ENCODE results near the gene MYH10. TPM values are rescaled to one million over a fixed set of nuclear protein-coding genes. Genes with fewer than 3 reads are reported as not detected.

The MYH10 gene
- total RNA-seq, 1 donor from 2014 or later = 270 TPM

GRCh38 chr17:8459107-8459506, 171.4 kb downstream of the MYH10 start:
- DNase-seq (ENCODE audit: low read depth, low spot score) = no peak
- Mint-ChIP-seq H3K27me3 (ENCODE audit: low read depth) (no peaks in the 10 kb centered on the region), H3K27ac (ENCODE audit: unreplicated experiment) (no peak overlapping the region), H3K4me3 (no peak overlapping the region), H3K36me3 (ENCODE audit: low read depth) (peaks cover 15% of the 10 kb centered on the region), H3K4me1 (no peaks in the 10 kb centered on the region), H3K9me3 (no peaks in the 10 kb centered on the region)
- TF ChIP-seq CTCF (conservative IDR thresholded peaks at IDR 0.05) = no peak

- Mint-ChIP-seq H3K4me3 (no peak overlapping the region), H3K27me3 (ENCODE audit: low read depth) (no peaks in the 10 kb centered on the region), H3K4me1 (no peaks in the 10 kb centered on the region), H3K9me3 (no peaks in the 10 kb centered on the region), H3K36me3 (ENCODE audit: low read depth) (peaks cover 15% of the 10 kb centered on the region), H3K27ac (ENCODE audit: unreplicated experiment) (peak overlapping the region; percentile 2)
- no peak for DNase-seq (ENCODE audit: low read depth, low spot score)
- no peak for TF ChIP-seq CTCF (conservative IDR thresholded peaks at IDR 0.05)
Measured at GRCh38 chr17:8458128-8458527, 172.4 kb downstream of the MYH10 start.

DNA sequence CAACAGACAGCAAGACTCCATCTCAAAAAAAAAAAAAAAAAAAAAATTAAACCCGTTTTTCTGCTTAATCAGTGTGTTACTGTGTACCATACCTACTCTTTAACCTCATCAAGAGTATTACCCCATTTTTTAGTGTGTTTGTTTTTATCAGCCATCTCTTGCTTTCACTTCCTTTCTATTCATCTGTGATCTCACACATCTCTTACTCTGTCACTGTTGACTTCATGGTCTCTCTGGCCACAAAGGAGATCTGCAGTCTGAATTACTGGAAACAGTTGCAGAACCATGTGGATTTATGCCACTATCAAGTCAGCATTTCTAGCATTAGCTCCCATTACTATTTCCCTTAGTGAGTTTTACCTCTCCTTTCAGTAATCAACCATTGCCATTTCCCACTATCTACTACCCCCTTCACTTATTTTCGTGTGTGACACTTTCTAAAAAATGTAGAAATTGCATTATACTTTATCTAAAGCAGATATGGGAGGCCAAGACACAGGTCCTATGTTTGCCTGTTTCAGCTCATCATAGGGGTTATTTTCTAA, 174.8 kb downstream of the MYH10 start:
- TF ChIP-seq CTCF (conservative IDR thresholded peaks at IDR 0.05) = no peak
- peak overlapping the region; percentile 59 for H3K27ac Mint-ChIP-seq (ENCODE audit: unreplicated experiment)
- H3K27me3 Mint-ChIP-seq (ENCODE audit: low read depth) = no peaks in the 10 kb centered on the region
- H3K4me3 Mint-ChIP-seq = no peak overlapping the region
- no peaks in the 10 kb centered on the region for H3K4me1 Mint-ChIP-seq
- DNase-seq (ENCODE audit: low read depth, low spot score) = no peak
- H3K9me3 Mint-ChIP-seq = no peaks in the 10 kb centered on the region
- H3K36me3 Mint-ChIP-seq (ENCODE audit: low read depth) = peaks cover 13% of the 10 kb centered on the region

GRCh38 chr17:8453326-8453725, 177.2 kb downstream of the MYH10 start:
- H3K36me3 Mint-ChIP-seq (ENCODE audit: low read depth) = peaks cover 18% of the 10 kb centered on the region
- peaks cover 1% of the 10 kb centered on the region for H3K4me1 Mint-ChIP-seq

DNA sequence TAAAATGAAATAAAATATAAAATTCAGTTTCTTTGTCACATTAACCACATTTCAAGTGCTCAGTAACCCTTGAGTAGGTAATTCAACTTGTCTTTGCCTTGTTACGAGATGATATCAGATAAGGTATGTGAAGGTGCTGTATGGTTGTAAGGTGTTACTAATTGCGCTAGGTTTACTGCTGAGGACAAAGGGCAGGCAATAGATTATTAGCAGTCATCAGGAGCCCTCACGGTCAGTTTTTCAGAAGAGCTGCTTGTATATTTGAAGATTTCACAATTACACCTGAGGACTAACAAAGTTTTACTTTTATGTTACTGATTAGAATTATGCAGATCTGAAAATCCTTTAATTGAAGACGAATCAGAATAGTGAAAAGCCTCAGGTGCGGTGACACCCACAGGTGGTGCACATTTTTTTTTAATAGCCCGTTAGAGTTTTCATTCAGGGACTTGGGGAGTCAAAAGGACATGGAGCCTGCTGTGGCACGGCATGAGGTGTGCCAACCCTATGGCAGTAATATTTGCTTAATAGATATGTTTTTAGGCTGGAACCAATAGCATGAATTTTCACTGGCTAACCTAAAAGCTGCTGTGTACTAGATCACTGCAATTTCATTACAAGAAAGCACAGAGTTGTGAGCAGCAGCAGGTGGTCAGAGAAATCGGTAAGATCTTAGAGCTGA, 178.5 kb downstream of the MYH10 start:
- no peak for DNase-seq (ENCODE audit: low read depth, low spot score)
- no peaks in the 10 kb centered on the region for H3K9me3 Mint-ChIP-seq
- peaks cover 16% of the 10 kb centered on the region for H3K36me3 Mint-ChIP-seq (ENCODE audit: low read depth)
- no peak overlapping the region for H3K4me3 Mint-ChIP-seq
- H3K27me3 Mint-ChIP-seq (ENCODE audit: low read depth) = no peaks in the 10 kb centered on the region
- no peak for TF ChIP-seq CTCF (conservative IDR thresholded peaks at IDR 0.05)
- H3K4me1 Mint-ChIP-seq = peaks cover 6% of the 10 kb centered on the region
- H3K27ac Mint-ChIP-seq (ENCODE audit: unreplicated experiment) = no peak overlapping the region

More at GRCh38 chr17:8453326-8453725, 177.2 kb downstream of the MYH10 start:
- TF ChIP-seq CTCF (conservative IDR thresholded peaks at IDR 0.05) = no peak
- H3K27ac Mint-ChIP-seq (ENCODE audit: unreplicated experiment) = no peak overlapping the region
- DNase-seq (ENCODE audit: low read depth, low spot score) = no peak
- H3K27me3 Mint-ChIP-seq (ENCODE audit: low read depth) = no peaks in the 10 kb centered on the region
- H3K4me3 Mint-ChIP-seq = no peak overlapping the region
- H3K9me3 Mint-ChIP-seq = no peaks in the 10 kb centered on the region
